Erythroblast (primary cell): ENCODE data around the gene RAVER2.
"Not testable (repeated sequence)": the region's sequence is repeated elsewhere in the genome, so short reads cannot be mapped to it uniquely, and the experiment has no call there.

Source experiments
- DNase-seq, 2 experiments: peaks; one replicate each; lab custom pipeline; 2025; lab: John Stamatoyannopoulos, UW
- GATA1 ChIP-seq: IDR thresholded peaks from 2 replicates; pipeline ENCODE4 v1.6.1; 2011; ENCODE audit warnings: low read depth, mild to moderate bottlenecking, control low read depth, low read length, moderate library complexity
- POLR2A ChIP-seq: IDR thresholded peaks from 2 replicates; pipeline ENCODE4 v1.6.1; 2011; ENCODE audit warnings: mild to moderate bottlenecking, low read length

The RAVER2 gene, protein sequence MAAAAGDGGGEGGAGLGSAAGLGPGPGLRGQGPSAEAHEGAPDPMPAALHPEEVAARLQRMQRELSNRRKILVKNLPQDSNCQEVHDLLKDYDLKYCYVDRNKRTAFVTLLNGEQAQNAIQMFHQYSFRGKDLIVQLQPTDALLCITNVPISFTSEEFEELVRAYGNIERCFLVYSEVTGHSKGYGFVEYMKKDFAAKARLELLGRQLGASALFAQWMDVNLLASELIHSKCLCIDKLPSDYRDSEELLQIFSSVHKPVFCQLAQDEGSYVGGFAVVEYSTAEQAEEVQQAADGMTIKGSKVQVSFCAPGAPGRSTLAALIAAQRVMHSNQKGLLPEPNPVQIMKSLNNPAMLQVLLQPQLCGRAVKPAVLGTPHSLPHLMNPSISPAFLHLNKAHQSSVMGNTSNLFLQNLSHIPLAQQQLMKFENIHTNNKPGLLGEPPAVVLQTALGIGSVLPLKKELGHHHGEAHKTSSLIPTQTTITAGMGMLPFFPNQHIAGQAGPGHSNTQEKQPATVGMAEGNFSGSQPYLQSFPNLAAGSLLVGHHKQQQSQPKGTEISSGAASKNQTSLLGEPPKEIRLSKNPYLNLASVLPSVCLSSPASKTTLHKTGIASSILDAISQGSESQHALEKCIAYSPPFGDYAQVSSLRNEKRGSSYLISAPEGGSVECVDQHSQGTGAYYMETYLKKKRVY

DNA sequence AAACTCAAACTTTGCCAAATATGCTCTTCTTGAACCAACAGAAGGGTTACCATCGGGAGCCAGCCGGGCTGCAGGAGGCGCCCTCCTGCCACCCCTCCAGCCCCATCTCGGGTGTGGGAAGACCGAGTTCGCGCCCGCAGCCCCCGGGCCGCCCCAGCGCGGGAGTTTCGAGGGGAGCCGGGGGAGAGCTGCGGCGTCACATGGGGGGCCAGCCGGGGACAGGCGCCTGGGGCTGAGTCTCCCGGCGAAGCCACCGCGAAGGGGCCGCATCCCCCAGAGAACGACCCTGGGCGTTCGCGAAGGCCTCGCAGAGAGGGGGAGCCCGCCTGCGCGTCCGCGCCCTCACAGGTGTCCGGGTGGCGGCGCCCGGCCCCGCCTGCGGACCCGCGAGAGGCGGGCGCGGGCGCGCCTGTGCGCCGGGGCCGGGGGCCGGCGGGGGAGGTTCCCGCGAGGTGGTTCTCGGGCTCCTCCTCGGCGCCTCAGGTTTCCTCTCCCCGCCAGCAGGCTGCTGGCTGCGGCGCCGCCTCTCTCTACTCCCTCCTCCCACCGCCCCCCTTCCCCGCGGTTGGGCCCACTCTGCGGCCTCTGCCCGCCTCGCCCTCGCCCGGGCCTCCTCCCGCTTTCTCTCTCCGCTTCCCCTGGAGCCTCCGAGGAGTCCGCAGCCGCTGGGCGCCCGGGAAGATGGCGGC, at the start of gene RAVER2:
RAVER2 (plus strand) TSS at position 584 of the 689 bp plus-strand sequence; CDS start at position 682, 98 bp downstream.
- peak; percentile 80 to 87 for DNase-seq
- no peak for TF ChIP-seq POLR2A
- TF ChIP-seq GATA1: no peak

DNA sequence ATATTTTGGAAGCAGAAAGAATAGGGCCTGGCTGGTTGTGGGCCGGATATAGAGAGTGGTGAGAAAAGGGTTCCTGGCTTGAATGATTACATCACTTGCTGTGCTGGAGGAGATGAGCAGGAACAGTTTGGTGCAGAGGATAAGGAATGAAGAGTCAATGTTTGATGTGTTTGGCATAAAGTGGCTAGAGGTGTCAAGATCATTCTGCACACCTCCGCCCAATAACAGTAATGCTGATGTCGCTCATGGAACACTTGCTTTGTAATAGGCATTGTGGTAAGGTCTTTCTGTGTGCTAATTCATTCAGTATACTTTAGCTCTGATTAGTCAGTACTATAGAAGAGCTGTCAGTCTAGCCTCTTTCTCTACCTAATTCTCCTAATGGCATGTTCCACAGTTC, 48.0 kb upstream of the RAVER2 start:
- no peak for TF ChIP-seq POLR2A
- no peak for TF ChIP-seq GATA1
- DNase-seq: no peak

DNA sequence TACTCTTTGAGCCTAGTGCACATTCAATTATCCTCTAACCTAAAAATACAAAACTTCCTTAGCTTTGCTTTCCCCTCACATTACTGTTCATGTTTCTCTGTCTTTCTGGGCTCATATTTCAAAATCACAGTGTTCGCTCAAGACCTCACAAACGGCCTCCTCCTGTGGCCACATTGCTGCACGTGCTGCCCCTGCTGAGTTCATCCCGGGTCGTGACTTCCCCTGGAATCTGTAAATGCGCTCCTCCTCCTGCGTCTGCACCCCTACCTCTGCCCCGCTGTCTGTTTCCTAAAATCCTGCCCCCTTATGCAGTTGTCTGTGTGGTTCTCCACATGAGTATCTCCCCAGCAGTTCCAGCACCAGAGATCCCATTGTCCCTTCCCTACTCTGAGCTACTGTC, 45.5 kb upstream of the RAVER2 start:
- DNase-seq: no peak
- no peak for TF ChIP-seq GATA1
- TF ChIP-seq POLR2A: no peak

DNA sequence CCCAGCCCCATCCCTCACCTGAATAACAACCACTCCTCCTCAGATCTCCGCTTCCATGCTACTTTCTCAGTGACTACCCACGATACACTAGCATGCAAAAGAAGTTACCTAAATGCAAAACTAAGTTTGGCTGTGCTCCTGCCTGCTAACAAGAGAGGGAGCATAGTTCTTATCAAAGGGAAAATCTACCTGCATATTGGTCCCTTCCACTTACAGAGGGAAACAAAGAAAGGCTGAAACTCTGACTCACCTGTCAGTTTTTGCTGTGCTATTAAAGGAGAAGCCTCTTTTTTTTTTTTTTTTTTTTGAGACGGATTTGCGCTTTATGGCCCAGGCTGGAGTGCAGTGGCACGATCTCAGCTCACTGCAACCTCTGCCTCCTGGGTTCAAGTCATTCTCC, 43.8 kb upstream of the RAVER2 start:
- TF ChIP-seq GATA1: no peak
- no peak for TF ChIP-seq POLR2A

DNA sequence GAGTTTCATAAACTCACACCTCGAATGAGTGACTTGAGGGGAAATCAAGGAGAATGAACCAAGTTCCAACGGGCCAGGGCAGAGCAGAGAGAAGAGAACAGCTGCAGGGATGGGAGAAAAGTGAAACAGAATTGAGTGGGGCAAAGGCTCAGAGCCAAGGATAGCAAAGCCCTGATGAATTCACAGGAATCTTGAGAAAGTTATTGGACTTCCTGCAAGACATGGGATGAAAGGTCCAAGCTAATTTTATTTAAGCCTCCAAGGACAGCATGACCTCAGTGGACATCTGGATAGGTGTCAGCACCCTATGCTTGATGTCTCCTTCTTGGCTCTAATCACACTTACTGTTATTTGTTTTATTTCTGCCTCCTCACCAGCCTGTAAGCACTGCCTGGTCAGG, 43.0 kb upstream of the RAVER2 start:
- DNase-seq: no peak
- no peak for TF ChIP-seq POLR2A
- no peak for TF ChIP-seq GATA1

More for the DNA sequence above, 43.8 kb upstream of the RAVER2 start:
- no peak for DNase-seq

DNA sequence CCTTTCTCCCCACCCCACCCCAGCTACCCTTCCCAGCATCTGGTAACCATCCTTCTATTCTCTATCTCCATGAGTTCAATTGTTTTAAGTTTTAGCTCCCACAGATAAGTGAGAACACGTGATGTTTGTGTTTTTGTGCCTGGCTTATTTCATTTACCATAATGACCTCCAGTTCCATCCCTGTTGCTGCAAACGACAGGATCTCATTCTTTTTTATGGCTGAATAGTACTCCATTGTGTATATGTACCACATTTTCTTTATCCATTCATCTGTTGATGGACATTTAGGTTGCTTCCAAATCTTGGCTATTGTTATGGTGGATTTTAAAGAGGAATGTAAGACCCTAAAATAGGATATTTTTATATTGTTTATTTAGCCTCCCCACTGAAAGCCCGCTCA, 42.2 kb upstream of the RAVER2 start:
- DNase-seq: not testable (repeated sequence)

DNA sequence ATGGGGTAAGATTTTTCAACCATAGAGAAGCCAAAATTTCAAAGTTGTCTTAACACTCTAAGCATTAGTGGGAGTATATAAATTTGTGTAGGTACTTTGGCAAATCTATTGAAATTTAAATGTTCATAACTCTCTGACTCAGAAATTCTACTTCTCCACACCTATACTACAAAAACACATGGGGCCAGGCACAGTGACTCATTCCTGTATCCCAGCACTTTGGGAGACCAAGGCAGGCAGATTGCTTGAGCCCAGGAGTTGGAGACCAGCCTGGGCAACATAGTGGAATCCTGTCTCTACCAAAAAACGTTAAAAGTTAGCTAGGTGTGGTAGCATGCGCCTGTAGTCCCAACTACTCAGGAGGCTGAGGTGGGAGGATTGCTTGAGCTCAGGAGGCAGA, 41.3 kb upstream of the RAVER2 start:
- TF ChIP-seq POLR2A (no peak), GATA1 (no peak)
- no peak for DNase-seq

DNA sequence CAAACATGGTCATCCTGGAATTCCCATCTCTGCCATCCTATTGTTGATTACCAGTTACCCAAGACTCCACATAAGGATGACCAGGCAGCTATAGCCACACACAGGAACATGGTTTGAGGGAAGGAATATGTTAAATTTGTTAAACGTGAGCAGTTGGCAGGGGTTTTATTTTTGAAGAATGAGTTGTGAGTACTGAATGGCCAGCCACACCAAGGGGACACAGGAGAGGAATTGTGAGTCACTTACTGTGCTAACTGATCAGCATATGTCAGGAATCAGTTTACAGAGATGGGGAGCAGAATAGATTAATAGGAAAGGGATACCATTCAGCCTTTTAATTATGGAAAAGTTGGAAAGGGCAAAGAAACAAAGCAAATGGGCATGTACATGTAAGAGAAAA, 39.3 kb upstream of the RAVER2 start:
- no peak for DNase-seq
- TF ChIP-seq GATA1 (no peak), POLR2A (no peak)

DNA sequence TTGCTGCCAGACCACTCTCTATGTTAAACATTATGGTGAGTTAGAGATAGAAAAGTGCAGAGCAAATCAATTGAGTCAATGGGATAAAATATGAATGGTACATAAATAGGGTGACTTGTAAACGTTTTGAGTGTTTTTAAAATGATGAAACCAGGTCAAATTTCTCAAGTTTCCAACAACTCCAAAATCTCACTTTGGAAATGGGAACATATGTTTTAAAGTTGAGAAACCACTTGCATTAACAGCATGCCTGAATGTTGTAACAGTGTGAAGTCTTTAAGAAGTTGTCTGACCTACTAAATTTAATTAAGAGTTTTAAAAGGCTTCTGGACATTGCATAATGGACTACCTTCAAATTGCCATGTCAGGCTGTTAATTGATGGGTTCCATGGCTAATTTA, 33.6 kb upstream of the RAVER2 start:
- no peak for DNase-seq
- TF ChIP-seq POLR2A (no peak), GATA1 (no peak)

DNA sequence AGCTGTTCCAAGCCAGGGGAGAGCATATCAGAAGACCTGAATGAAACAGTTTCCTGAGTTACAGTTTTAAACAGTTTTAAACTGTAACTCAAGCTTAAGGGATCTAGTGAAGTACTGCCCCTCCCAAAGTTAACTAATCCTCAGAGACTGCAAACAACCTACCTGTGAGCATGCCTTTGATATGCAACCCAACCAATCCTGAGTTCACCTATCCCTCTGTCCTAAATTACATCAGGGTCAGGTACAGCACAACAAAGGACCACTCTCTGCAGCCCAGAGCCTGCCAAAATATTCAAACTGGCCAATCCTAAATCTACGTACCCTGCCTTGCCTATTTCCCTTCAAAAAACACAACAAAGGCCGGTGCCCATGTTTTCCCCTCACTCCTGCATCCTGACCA, 32.8 kb upstream of the RAVER2 start:
- no peak for DNase-seq
- TF ChIP-seq POLR2A: no peak
- TF ChIP-seq GATA1: no peak

DNA sequence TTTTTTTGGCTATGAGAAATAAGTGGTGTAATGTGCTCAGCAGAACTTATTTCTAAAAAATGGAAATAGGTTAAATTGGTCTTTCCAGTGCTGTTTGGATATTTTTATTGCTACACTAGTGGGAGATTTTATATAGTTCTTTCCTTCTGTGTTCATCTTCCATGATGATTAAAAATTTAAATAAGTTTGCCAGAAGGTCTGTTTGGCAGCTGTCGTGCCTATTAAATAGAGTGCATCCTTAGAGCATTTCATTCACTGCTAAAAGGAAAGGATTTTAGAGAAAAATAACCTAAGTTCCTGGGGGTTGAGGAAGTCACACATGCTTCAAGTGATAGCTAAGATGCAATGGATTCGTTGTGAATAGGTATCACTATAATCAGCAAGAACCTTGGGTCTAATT, 29.7 kb upstream of the RAVER2 start:
- TF ChIP-seq GATA1 (no peak), POLR2A (no peak)
- DNase-seq: no peak

DNA sequence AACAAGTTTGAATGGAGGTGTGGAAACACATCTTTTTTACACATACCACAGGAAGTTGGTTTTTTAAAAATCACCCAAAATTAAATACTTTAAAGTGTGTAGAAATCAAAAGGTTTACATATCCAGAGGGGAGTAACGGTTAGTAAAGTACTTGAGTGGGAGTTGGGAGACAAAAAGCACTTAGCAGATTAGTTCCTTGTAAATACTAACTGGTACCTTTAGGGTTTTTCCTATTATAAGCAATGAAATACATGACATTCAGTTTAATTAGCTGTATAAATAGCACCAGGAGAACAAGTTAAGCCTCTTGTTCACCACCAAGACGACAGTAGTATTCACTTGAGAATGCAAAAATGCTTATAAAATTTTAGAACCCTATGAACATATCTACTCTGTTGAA, 23.7 kb upstream of the RAVER2 start:
- TF ChIP-seq GATA1: no peak
- no peak for TF ChIP-seq POLR2A
- no peak for DNase-seq

DNA sequence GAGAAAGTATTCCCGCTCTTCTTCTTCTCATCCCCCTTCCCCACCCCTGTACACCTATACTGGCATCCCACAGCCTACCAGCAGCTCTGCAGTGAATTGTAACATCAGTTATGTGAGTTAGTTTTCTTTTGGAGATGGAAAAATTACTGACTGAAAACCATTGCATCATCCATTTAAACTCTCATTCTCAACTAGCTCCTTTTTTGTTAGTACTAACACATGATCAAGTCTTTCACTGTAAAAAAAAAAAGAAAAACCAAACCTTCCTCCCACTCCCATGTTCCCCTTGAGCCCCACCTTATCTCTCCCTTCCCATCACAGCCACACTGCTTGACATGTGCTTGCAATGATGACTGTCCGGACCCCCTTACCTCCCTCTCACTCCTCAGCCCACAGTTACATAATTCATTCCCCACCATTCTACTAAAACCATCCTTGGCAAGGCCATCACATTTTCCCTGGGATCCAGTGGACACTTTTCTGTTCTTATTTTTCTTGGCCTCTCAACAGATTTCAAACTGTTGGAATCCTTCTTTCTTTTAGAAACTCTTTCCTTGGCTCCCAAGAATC, 23.2 kb upstream of the RAVER2 start:
- TF ChIP-seq GATA1 (no peak), POLR2A (no peak)
- no peak for DNase-seq

DNA sequence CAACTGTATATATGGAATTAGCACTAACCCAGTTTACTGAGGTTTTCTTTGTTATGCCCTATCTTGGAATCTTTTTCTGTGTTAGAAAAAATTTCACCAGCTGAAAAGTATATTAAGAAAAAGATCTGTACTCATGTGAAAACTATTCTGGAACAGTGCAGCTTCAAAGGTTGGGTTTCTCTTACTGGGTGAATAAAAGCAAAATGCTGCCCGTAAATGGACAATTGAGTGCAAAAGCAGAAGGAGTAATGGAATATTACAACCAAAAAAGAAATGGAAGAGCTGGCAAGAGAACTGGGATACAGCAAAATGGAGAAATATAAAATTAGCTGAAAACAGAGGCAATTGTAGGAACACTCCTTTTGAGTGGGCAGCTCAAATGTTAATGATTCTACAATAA, 17.0 kb upstream of the RAVER2 start:
- TF ChIP-seq POLR2A (no peak), GATA1 (no peak)
- no peak for DNase-seq
